Activated naive CD8-positive, alpha-beta T cell treated with anti-CD3 and anti-CD28 coated beads for 36 hours (primary cell): ENCODE results near the gene THBS3. TPM values are rescaled to one million over a fixed set of nuclear protein-coding genes. Genes with fewer than 3 reads are reported as not detected.
A peak's percentile ranks its signal among the peaks of the same experiment; 100 is the strongest.
"Not testable (repeated sequence)": the region's sequence is repeated elsewhere in the genome, so short reads cannot be mapped to it uniquely, and the experiment has no call there.

Experiments used
- DNase-seq: peaks from one replicate; pipeline ENCODE4 v3.0.0; 2021
- H3K27ac Mint-ChIP-seq: one replicate; pipeline ENCODE4 v1.8.0; 2022; ENCODE audit warnings: mild to moderate bottlenecking, moderate library complexity, mixed read lengths
- H3K27me3 Mint-ChIP-seq: one replicate; pipeline ENCODE4 v1.8.0; 2022; ENCODE audit warnings: mild to moderate bottlenecking, mixed read lengths
- H3K36me3 Mint-ChIP-seq: one replicate; pipeline ENCODE4 v1.8.0; 2021; ENCODE audit warnings: mild to moderate bottlenecking, mixed read lengths
- H3K4me1 Mint-ChIP-seq: one replicate; pipeline ENCODE4 v1.8.0; 2021; ENCODE audit warnings: mixed read lengths
- H3K4me3 Mint-ChIP-seq: one replicate; pipeline ENCODE4 v1.8.0; 2022; ENCODE audit warnings: mild to moderate bottlenecking, moderate library complexity, mixed read lengths
- H3K9me3 Mint-ChIP-seq: one replicate; pipeline ENCODE4 v1.8.0; 2022; ENCODE audit warnings: mixed read lengths
- total RNA-seq, 2 experiments: library from RNA; stranded (reverse); gene quantifications; one replicate each; pipeline ENCODE4 v1.2.3, GENCODE V29; 2021

The THBS3 gene
- total RNA-seq, 2 experiments from 2014 or later: 7.4 to 9.3 TPM

- peaks cover 33% of the 10 kb centered on the region for H3K4me1 Mint-ChIP-seq
- peaks cover 12% of the 10 kb centered on the region for H3K36me3 Mint-ChIP-seq
- H3K4me3 Mint-ChIP-seq: no peak overlapping the region
- no peaks in the 10 kb centered on the region for H3K27me3 Mint-ChIP-seq
- no peak for DNase-seq
- H3K9me3 Mint-ChIP-seq: no peaks in the 10 kb centered on the region
- H3K27ac Mint-ChIP-seq: no peak overlapping the region
Observed at GRCh38 chr1:155223047-155223446, 15.3 kb upstream of the THBS3 start.

GRCh38 chr1:155220211-155220965 is 12.7 kb upstream of the THBS3 start:
- H3K4me1 Mint-ChIP-seq: peaks cover 18% of the 10 kb centered on the region
- H3K4me3 Mint-ChIP-seq, DNase-seq, H3K27me3 Mint-ChIP-seq, H3K27ac Mint-ChIP-seq, H3K9me3 Mint-ChIP-seq, H3K36me3 Mint-ChIP-seq: not testable (repeated sequence)

- Mint-ChIP-seq H3K9me3 (no peaks in the 10 kb centered on the region), H3K27ac (no peak overlapping the region), H3K4me1 (peaks cover 17% of the 10 kb centered on the region), H3K4me3 (peak overlapping the region; percentile 29), H3K27me3 (no peaks in the 10 kb centered on the region), H3K36me3 (peaks cover 5% of the 10 kb centered on the region)
- no peak for DNase-seq
Observed at GRCh38 chr1:155219592-155220031, 11.9 kb upstream of the THBS3 start.

GRCh38 chr1:155218854-155219591 is 11.3 kb upstream of the THBS3 start:
- Mint-ChIP-seq H3K4me3 (peak overlapping the region; percentile 51), H3K27me3 (no peaks in the 10 kb centered on the region), H3K4me1 (peaks cover 17% of the 10 kb centered on the region), H3K27ac (peak overlapping the region; percentile 43), H3K9me3 (no peaks in the 10 kb centered on the region), H3K36me3 (peaks cover 1% of the 10 kb centered on the region)
- DNase-seq: no peak

GRCh38 chr1:155214702-155215101 is 7.0 kb upstream of the THBS3 start:
- Mint-ChIP-seq H3K4me1 (peaks cover 23% of the 10 kb centered on the region), H3K27ac (peak overlapping the region; percentile 2)
- DNase-seq, H3K9me3 Mint-ChIP-seq, H3K36me3 Mint-ChIP-seq, H3K27me3 Mint-ChIP-seq, H3K4me3 Mint-ChIP-seq: not testable (repeated sequence)

GRCh38 chr1:155212051-155212440 is 4.3 kb upstream of the THBS3 start:
- not testable (repeated sequence) for H3K27ac Mint-ChIP-seq, H3K27me3 Mint-ChIP-seq, H3K9me3 Mint-ChIP-seq, H3K36me3 Mint-ChIP-seq, DNase-seq, H3K4me3 Mint-ChIP-seq
- peaks cover 21% of the 10 kb centered on the region for H3K4me1 Mint-ChIP-seq

- H3K4me3 Mint-ChIP-seq, H3K27ac Mint-ChIP-seq, H3K27me3 Mint-ChIP-seq, H3K9me3 Mint-ChIP-seq, H3K36me3 Mint-ChIP-seq, DNase-seq: not testable (repeated sequence)
- peaks cover 25% of the 10 kb centered on the region for H3K4me1 Mint-ChIP-seq
Observed at GRCh38 chr1:155211381-155212050, 3.8 kb upstream of the THBS3 start.

- H3K27me3 Mint-ChIP-seq: no peaks in the 10 kb centered on the region
- peak overlapping the region; percentile 34 for H3K27ac Mint-ChIP-seq
- H3K4me3 Mint-ChIP-seq: peak overlapping the region; percentile 93
- H3K4me1 Mint-ChIP-seq: peaks cover 25% of the 10 kb centered on the region
- no peaks in the 10 kb centered on the region for H3K9me3 Mint-ChIP-seq
- no peaks in the 10 kb centered on the region for H3K36me3 Mint-ChIP-seq
- DNase-seq: no peak
Observed at GRCh38 chr1:155210314-155211104, 2.8 kb upstream of the THBS3 start.

GRCh38 chr1:155209312-155209721 is 1.6 kb upstream of the THBS3 start:
- H3K4me1 Mint-ChIP-seq: peaks cover 25% of the 10 kb centered on the region
- H3K4me3 Mint-ChIP-seq: peak overlapping the region; percentile 93
- H3K9me3 Mint-ChIP-seq: no peaks in the 10 kb centered on the region
- no peaks in the 10 kb centered on the region for H3K36me3 Mint-ChIP-seq
- no peak for DNase-seq
- peak overlapping the region; percentile 83 for H3K27ac Mint-ChIP-seq
- H3K27me3 Mint-ChIP-seq: no peaks in the 10 kb centered on the region

GRCh38 chr1:155208541-155209311 is 1.0 kb upstream of the THBS3 start, which contains the start of gene MTX1:
Gene MTX1, plus strand, starts transcription at chr1:155208695. Its CDS starts 110 bp downstream, at chr1:155208805.
- Mint-ChIP-seq H3K27me3 (no peaks in the 10 kb centered on the region), H3K9me3 (no peaks in the 10 kb centered on the region), H3K4me1 (peaks cover 25% of the 10 kb centered on the region), H3K36me3 (no peaks in the 10 kb centered on the region), H3K4me3 (peak within 1 kb of the TSS; percentile 93), H3K27ac (peak within 1 kb of the TSS; percentile 83)
- peak; percentile 92 for DNase-seq

- Mint-ChIP-seq H3K4me1 (peaks cover 25% of the 10 kb centered on the region), H3K4me3 (peak overlapping the region; percentile 56), H3K27ac (peak overlapping the region; percentile 67), H3K9me3 (no peaks in the 10 kb centered on the region), H3K27me3 (no peaks in the 10 kb centered on the region), H3K36me3 (no peaks in the 10 kb centered on the region)
- peak; percentile 87 for DNase-seq
Observed at GRCh38 chr1:155206891-155207805, 549 bp downstream of the THBS3 start.

GRCh38 chr1:155205969-155206593 is 1.6 kb downstream of the THBS3 start:
- no peaks in the 10 kb centered on the region for H3K36me3 Mint-ChIP-seq
- DNase-seq: no peak
- no peaks in the 10 kb centered on the region for H3K27me3 Mint-ChIP-seq
- no peak overlapping the region for H3K4me3 Mint-ChIP-seq
- H3K4me1 Mint-ChIP-seq: peaks cover 25% of the 10 kb centered on the region
- no peak overlapping the region for H3K27ac Mint-ChIP-seq
- H3K9me3 Mint-ChIP-seq: no peaks in the 10 kb centered on the region

- no peak for DNase-seq
- Mint-ChIP-seq H3K36me3 (no peaks in the 10 kb centered on the region), H3K27me3 (no peaks in the 10 kb centered on the region), H3K4me3 (no peak overlapping the region), H3K4me1 (peaks cover 17% of the 10 kb centered on the region), H3K27ac (no peak overlapping the region), H3K9me3 (no peaks in the 10 kb centered on the region)
Observed at GRCh38 chr1:155205035-155205434, 2.7 kb downstream of the THBS3 start.
